Measurements from ENCODE around the gene NPLOC4. TPM values are rescaled to one million over a fixed set of nuclear protein-coding genes. Genes with fewer than 3 reads are reported as not detected.

The NPLOC4 gene
- total and polyA plus RNA-seq, 2 donors from 2014 or later: 41.5 to 86.4 TPM

DNA sequence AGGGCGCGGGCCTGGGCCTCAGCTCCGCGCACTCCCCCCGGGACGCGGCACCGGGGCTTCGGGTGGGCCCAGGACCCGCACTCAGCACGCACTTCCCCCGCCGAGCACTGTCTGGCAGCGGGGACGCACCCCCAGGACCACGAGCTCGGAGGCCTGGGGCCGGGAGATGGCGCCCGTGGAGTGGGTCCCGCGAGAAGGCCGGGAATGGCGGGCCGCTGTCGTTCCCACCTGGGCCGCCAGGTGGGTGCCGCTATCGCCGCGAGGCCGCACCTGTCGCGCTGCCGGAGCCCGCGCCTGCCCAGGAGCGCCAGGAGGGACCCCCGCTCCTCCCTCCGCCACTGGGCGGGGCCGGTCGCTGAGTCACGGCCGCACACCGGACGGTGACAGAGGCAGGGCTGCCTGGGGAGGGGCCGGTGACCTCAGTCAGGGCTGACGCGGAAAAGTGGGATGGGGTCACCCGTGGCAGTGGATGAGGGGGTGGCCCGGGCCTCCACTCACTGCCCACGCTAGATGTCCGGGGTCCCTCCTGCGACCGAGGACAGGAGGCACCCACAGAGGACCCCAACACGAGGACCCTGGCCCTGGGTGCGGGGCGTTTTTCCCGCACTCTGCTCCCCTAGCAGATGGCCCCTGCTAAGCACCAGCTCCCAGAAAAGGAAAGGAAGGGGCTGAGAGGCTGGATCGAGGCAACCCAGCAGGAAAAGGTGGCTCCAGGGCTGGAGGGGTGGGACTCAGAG, 117.5 kb downstream of the NPLOC4 start:
- Histone ChIP-seq H3K9ac (ENCODE audit: low read length in 3 of 3) (peak overlapping the region in 1 of 3 donors; percentile 69), H3K27me3 (ENCODE audit: control insufficient read depth, insufficient read depth, low read length) (no peaks in the 10 kb centered on the region), H3K36me3 (ENCODE audit: control insufficient read depth in 2 of 3, insufficient read depth in 3 of 3, low read length in 3 of 3) (no peaks in the 10 kb centered on the region), H3K27ac (ENCODE audit: low read depth in 2 of 2, low read length in 2 of 2) (peak overlapping the region; percentile 47 to 63), H3K4me3 (ENCODE audit: low read length in 3 of 3) (peak overlapping the region in 1 of 3 donors; percentile 46), H3K9me3 (ENCODE audit: control insufficient read depth in 2 of 3, insufficient read depth in 1 of 3, low read length in 3 of 3) (no peaks in the 10 kb centered on the region), H3K4me1 (ENCODE audit: control insufficient read depth in 2 of 3, insufficient read depth in 2 of 3, low read depth in 1 of 3, low read length in 3 of 3) (peaks cover 0 to 42% (median 2%) of the 10 kb centered on the region in 3 donors)
- DNase-seq: peak; percentile 61 to 94 (median 79)
- intact Hi-C loops (cut with DNase I): no loop called here
- no peak for FAIRE-seq
- peak; percentile 60 for TF ChIP-seq CTCF (IDR thresholded peaks at IDR 0.05; ENCODE audit: borderline replicate concordance, extremely low read depth, insufficient read depth)

GRCh38 chr17:81518785-81519283, 118.1 kb downstream of the NPLOC4 start:
- H3K9me3 ChIP-seq (ENCODE audit: control insufficient read depth in 2 of 3, insufficient read depth in 1 of 3, low read length in 3 of 3): no peaks in the 10 kb centered on the region
- intact Hi-C loops (cut with DNase I): no loop called here
- H3K27ac ChIP-seq (ENCODE audit: low read depth in 2 of 2, low read length in 2 of 2): peak overlapping the region; percentile 47 to 63
- H3K27me3 ChIP-seq (ENCODE audit: control insufficient read depth, insufficient read depth, low read length): no peaks in the 10 kb centered on the region
- DNase-seq (peak in 3 of 5 donors; percentile 66 to 85 (median 76)), FAIRE-seq (no peak)
- H3K9ac ChIP-seq (ENCODE audit: low read length in 3 of 3): peak overlapping the region in 1 of 3 donors; percentile 26
- no peak for TF ChIP-seq CTCF (IDR thresholded peaks at IDR 0.05; ENCODE audit: borderline replicate concordance, extremely low read depth, insufficient read depth)
- peak overlapping the region in 2 of 3 donors; percentile 10 to 46 for H3K4me3 ChIP-seq (ENCODE audit: low read length in 3 of 3)
- no peaks in the 10 kb centered on the region for H3K36me3 ChIP-seq (ENCODE audit: control insufficient read depth in 2 of 3, insufficient read depth in 3 of 3, low read length in 3 of 3)
- peaks cover 0 to 42% (median 2%) of the 10 kb centered on the region in 3 donors for H3K4me1 ChIP-seq (ENCODE audit: control insufficient read depth in 2 of 3, insufficient read depth in 2 of 3, low read depth in 1 of 3, low read length in 3 of 3)

GRCh38 chr17:81518113-81518784, 118.7 kb downstream of the NPLOC4 start:
- DNase-seq (peak in 3 of 5 donors; percentile 58 to 81 (median 75)), FAIRE-seq (no peak)
- Histone ChIP-seq H3K27me3 (ENCODE audit: control insufficient read depth, insufficient read depth, low read length) (no peaks in the 10 kb centered on the region), H3K4me3 (ENCODE audit: low read length in 3 of 3) (no peak overlapping the region), H3K4me1 (ENCODE audit: control insufficient read depth in 2 of 3, insufficient read depth in 2 of 3, low read depth in 1 of 3, low read length in 3 of 3) (peaks cover 0 to 36% (median 2%) of the 10 kb centered on the region in 3 donors), H3K9ac (ENCODE audit: low read length in 3 of 3) (no peak overlapping the region), H3K36me3 (ENCODE audit: control insufficient read depth in 2 of 3, insufficient read depth in 3 of 3, low read length in 3 of 3) (no peaks in the 10 kb centered on the region), H3K27ac (ENCODE audit: low read depth in 2 of 2, low read length in 2 of 2) (peak overlapping the region; percentile 47 to 63), H3K9me3 (ENCODE audit: control insufficient read depth in 2 of 3, insufficient read depth in 1 of 3, low read length in 3 of 3) (no peaks in the 10 kb centered on the region)
- intact Hi-C loops (cut with DNase I): no loop called here
- TF ChIP-seq CTCF (IDR thresholded peaks at IDR 0.05; ENCODE audit: borderline replicate concordance, extremely low read depth, insufficient read depth): no peak
